ENCODE measurements around the gene GFPT1. TPM values are rescaled to one million over a fixed set of nuclear protein-coding genes. Genes with fewer than 3 reads are reported as not detected.
A peak's percentile ranks its signal among the peaks of the same experiment; 100 is the strongest.

GFPT1 gene
- total RNA-seq, 3 donors from 2014 or later = 26.7 to 46.0 (median 45.2) TPM

DNA sequence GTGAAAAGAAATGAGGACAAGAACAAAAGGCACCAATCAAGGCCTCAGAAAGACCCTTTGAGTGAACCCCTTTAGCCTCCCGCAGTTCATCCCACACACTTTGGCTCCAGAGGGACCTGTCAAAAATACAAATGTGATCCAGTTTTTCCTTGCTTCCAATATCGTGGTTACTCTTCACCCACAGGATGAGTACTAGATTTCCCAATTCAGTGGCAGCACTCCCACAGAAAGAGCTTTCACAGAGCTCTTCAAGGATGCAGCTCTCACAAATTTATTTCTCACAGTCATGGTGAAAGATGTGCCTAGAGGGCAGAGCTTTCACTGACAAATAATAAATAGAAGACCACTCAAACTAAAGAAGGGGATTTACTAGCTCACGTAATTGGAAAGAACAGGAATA lies 3.0 kb upstream of the GFPT1 start:
- Histone ChIP-seq H3K27me3 (no peaks in the 10 kb centered on the region), H3K4me1 (no peaks in the 10 kb centered on the region), H3K4me3 (no peak overlapping the region), H3K36me3 (no peaks in the 10 kb centered on the region), H3K9me3 (no peaks in the 10 kb centered on the region), H3K27ac (no peak overlapping the region)
- TF ChIP-seq POLR2AphosphoS5 (IDR thresholded peaks at IDR 0.05) (no peak), POLR2A (IDR thresholded peaks at IDR 0.05) (no peak)
- TF ChIP-seq, protein P1, sequence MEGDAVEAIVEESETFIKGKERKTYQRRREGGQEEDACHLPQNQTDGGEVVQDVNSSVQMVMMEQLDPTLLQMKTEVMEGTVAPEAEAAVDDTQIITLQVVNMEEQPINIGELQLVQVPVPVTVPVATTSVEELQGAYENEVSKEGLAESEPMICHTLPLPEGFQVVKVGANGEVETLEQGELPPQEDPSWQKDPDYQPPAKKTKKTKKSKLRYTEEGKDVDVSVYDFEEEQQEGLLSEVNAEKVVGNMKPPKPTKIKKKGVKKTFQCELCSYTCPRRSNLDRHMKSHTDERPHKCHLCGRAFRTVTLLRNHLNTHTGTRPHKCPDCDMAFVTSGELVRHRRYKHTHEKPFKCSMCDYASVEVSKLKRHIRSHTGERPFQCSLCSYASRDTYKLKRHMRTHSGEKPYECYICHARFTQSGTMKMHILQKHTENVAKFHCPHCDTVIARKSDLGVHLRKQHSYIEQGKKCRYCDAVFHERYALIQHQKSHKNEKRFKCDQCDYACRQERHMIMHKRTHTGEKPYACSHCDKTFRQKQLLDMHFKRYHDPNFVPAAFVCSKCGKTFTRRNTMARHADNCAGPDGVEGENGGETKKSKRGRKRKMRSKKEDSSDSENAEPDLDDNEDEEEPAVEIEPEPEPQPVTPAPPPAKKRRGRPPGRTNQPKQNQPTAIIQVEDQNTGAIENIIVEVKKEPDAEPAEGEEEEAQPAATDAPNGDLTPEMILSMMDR (IDR thresholded peaks at IDR 0.05) = no peak
- DNase-seq (ENCODE audit: low spot score in 2 of 2) = no peak
- intact Hi-C loops (cut with DNase I; ENCODE audit: low total_unique reads) = no loop called here

DNA sequence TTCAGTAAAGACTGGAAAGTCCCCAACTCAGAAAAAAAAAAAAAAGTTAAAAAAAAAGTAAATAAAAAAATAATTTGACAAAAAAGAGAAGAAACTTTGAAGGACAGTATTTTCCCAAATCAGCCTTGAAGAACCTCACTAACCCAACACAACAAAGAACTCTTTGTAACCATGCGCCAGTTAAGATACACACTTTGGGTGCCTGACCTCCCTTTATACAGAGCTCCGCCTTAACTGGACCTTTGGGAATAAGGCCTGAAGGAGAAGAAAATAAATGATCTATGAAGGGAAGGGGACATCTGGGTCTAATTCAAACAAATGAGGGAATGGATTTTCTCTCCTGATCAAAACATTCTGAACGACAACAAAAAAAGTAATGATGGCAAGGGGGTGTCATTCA lies 2.2 kb upstream of the GFPT1 start:
- TF ChIP-seq, protein P1 (IDR thresholded peaks at IDR 0.05) = no peak
- TF ChIP-seq POLR2AphosphoS5 (IDR thresholded peaks at IDR 0.05) (no peak), POLR2A (IDR thresholded peaks at IDR 0.05) (no peak)

DNA sequence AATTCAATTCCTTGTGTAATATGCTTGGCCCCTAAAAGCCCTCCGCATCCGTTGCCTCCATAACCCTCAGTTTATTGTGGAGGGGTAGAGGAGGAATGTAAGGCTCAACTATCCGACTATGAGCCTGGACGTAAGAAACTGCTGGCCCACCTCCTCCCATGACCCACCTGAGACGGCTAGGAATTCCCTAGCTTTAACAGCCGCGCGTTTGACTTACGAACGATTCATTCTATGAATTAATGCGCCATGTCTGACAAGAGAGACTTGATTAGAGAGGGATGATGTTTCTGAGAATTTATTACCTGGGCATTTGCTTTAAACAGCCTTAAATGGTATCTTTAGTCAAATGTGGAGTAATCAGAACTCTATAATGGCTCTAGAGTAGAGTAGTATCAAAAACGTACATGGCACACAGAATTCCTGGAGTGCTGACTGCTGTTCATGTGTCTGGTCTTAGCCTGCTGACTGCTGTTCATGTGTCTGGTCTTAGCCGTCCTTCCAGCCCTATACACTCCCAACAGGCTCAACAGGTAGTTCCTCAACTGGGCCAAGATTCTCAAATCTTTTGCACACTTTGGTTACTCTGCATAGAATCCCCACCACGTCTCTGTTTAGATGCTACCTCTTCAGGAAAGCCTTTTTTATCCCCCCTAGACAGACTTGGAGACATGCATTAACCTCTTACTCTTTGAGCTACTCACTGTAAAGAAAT lies 899 bp upstream of the GFPT1 start:
- Histone ChIP-seq H3K4me3 (peak overlapping the region; percentile 84 to 99 (median 95)), H3K27me3 (no peaks in the 10 kb centered on the region), H3K27ac (peak overlapping the region; percentile 88 to 93), H3K9me3 (no peaks in the 10 kb centered on the region), H3K4me1 (no peaks in the 10 kb centered on the region), H3K36me3 (no peaks in the 10 kb centered on the region)
- no peak for TF ChIP-seq POLR2A (IDR thresholded peaks at IDR 0.05)
- TF ChIP-seq, protein P1 (IDR thresholded peaks at IDR 0.05) = no peak
- TF ChIP-seq POLR2AphosphoS5 (IDR thresholded peaks at IDR 0.05) = no peak
- no peak for DNase-seq (ENCODE audit: low spot score in 2 of 2)
- intact Hi-C loops (cut with DNase I; ENCODE audit: low total_unique reads) = no loop called here

More for the DNA sequence above, 2.2 kb upstream of the GFPT1 start:
- Histone ChIP-seq H3K36me3 (no peaks in the 10 kb centered on the region), H3K27me3 (no peaks in the 10 kb centered on the region), H3K27ac (no peak overlapping the region), H3K9me3 (no peaks in the 10 kb centered on the region), H3K4me3 (no peak overlapping the region), H3K4me1 (no peaks in the 10 kb centered on the region)
- intact Hi-C loops (cut with DNase I; ENCODE audit: low total_unique reads) = no loop called here
- no peak for DNase-seq (ENCODE audit: low spot score in 2 of 2)

DNA sequence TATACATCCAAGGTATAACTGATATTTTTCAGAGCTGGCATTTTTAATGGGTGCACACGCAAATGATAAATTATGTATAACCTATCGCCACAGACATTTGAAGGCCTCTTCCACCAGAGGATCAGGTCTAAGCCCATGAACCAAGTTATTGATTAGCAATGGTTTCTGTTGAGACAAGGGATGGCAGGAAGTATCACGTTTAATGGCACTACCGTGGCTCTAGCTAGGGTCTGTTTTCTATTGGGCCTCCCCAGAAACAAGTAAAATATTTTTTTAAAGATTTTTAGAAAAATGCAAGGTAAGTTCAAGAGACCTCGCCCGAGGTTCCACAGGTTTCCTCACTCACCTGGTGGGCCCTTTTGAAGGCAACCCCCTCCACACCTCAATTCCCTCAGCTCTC lies 667 bp downstream of the GFPT1 start:
- no peak for DNase-seq (ENCODE audit: low spot score in 2 of 2)
- Histone ChIP-seq H3K27me3 (no peaks in the 10 kb centered on the region), H3K4me1 (no peaks in the 10 kb centered on the region), H3K36me3 (no peaks in the 10 kb centered on the region), H3K4me3 (peak overlapping the region; percentile 84 to 99 (median 95)), H3K27ac (peak overlapping the region; percentile 88 to 93), H3K9me3 (no peaks in the 10 kb centered on the region)
- no peak for TF ChIP-seq POLR2AphosphoS5 (IDR thresholded peaks at IDR 0.05)
- TF ChIP-seq, protein P1 (IDR thresholded peaks at IDR 0.05) = no peak
- intact Hi-C loops (cut with DNase I; ENCODE audit: low total_unique reads) = no loop called here

DNA sequence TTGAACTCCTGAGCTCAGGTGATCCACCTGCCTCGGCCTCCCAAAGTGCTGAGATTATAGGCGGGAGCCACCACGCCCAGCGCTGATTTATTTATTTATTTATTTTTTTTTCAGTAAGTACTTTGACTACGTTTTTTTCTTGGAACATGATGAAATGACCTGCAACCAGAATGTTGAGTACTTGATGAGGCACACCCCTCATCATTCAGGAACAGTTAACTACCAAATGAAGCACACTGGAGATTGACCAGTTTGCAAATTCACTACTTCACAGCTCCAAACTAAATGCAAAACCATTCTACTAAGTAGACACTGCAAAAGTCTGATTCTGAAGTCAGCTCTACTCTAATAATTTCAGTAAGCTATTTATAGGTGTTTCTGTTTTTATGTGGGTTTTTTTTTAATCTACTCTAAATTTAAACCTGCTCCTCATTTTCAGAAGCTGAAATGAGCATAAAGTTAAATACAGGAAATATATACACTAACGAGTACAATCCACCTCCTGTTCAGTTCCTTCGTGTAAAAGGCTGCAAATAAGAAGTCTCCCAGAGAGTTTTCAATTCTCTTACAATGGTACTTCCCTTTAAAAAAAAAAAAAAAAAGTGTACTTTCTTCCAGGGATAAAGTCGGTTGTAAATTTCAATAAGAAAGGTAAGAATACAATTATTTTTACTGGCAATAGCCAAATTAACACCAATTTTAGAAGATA lies 1.4 kb downstream of the GFPT1 start:
- Histone ChIP-seq H3K4me3 (peak overlapping the region; percentile 84 to 99 (median 95)), H3K36me3 (no peaks in the 10 kb centered on the region), H3K27ac (peak overlapping the region in 1 of 2 donors; percentile 88), H3K4me1 (no peaks in the 10 kb centered on the region), H3K27me3 (no peaks in the 10 kb centered on the region), H3K9me3 (no peaks in the 10 kb centered on the region)
- DNase-seq (ENCODE audit: low spot score in 2 of 2) = no peak
- intact Hi-C loops (cut with DNase I; ENCODE audit: low total_unique reads) = no loop called here
- TF ChIP-seq, protein P1 (IDR thresholded peaks at IDR 0.05) = no peak
- TF ChIP-seq POLR2AphosphoS5 (IDR thresholded peaks at IDR 0.05) (no peak), POLR2A (IDR thresholded peaks at IDR 0.05) (no peak)
